ENCODE data around the gene PHF12. TPM values are rescaled to one million over a fixed set of nuclear protein-coding genes. Genes with fewer than 3 reads are reported as not detected.

PHF12 gene
- total and polyA plus RNA-seq, 2 experiments from 2014 or later = 19.7 to 41.0 TPM

- TF ChIP-seq ZNF462 (CRISPR knock-in tag; IDR thresholded peaks at IDR 0.05) (no peak), ZNF331 (CRISPR knock-in tag; IDR thresholded peaks at IDR 0.05; ENCODE audit: low read depth) (no peak), POLR2AphosphoS5 (IDR thresholded peaks at IDR 0.05; ENCODE audit: low read depth) (no peak), JUNB (IDR thresholded peaks at IDR 0.05; ENCODE audit: unreplicated experiment) (no peak), CREB1 (CRISPR knock-in tag; IDR thresholded peaks at IDR 0.05; ENCODE audit: low read depth) (no peak), EZH2phosphoT487 (IDR thresholded peaks at IDR 0.05; ENCODE audit: unreplicated experiment) (no peak)
- TF ChIP-seq, protein P1, sequence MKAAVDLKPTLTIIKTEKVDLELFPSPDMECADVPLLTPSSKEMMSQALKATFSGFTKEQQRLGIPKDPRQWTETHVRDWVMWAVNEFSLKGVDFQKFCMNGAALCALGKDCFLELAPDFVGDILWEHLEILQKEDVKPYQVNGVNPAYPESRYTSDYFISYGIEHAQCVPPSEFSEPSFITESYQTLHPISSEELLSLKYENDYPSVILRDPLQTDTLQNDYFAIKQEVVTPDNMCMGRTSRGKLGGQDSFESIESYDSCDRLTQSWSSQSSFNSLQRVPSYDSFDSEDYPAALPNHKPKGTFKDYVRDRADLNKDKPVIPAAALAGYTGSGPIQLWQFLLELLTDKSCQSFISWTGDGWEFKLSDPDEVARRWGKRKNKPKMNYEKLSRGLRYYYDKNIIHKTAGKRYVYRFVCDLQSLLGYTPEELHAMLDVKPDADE (IDR thresholded peaks at IDR 0.05) = no peak
Measured at GRCh38 chr17:28957992-28958355, 6.7 kb upstream of the PHF12 start (continued).

- 0 out of 2 replicates have a peak, but pooled peaks cover 10% of the 10 kb centered on the region for H3F3A ChIP-seq (replicated peaks; ENCODE audit: low read depth)
- no peaks in the 10 kb centered on the region for H3K36me3 ChIP-seq (ENCODE audit: insufficient read depth)
- ATAC-seq = no peak
- no peak overlapping the region for H2AFZ ChIP-seq
- H3K27me3 ChIP-seq (ENCODE audit: insufficient read depth) = no peaks in the 10 kb centered on the region
- no peaks in the 10 kb centered on the region for H3K36me3 Mint-ChIP-seq (ENCODE audit: low read depth)
- no peak overlapping the region for H3K27ac Mint-ChIP-seq
- DNase-seq (ENCODE audit: low spot score) = no peak
- H3K79me2 ChIP-seq (replicated peaks; ENCODE audit: insufficient read depth) = no peaks in the 10 kb centered on the region
- no peaks in the 10 kb centered on the region for H3K9me2 ChIP-seq (ENCODE audit: insufficient read depth)
- peaks cover 7% of the 10 kb centered on the region; the same call in 1 of the 2 replicates for H3K4me1 ChIP-seq (ENCODE audit: insufficient read depth)
- H3K9me3 Mint-ChIP-seq = no peaks in the 10 kb centered on the region
- H3K4me1 Mint-ChIP-seq = peaks cover 17% of the 10 kb centered on the region
- no peak overlapping the region for H3K27ac ChIP-seq (ENCODE audit: low read depth)
- no peak overlapping the region for H3K4me3 Mint-ChIP-seq
- H3K4me3 ChIP-seq = no peak overlapping the region
- no peaks in the 10 kb centered on the region for H4K20me1 ChIP-seq (replicated peaks; ENCODE audit: insufficient read depth)
- H3K4me2 ChIP-seq = no peak overlapping the region
- H3K27me3 Mint-ChIP-seq (ENCODE audit: insufficient read depth, low read depth, poor library complexity) = peaks cover 4% of the 10 kb centered on the region
- TF ChIP-seq JUNB (IDR thresholded peaks at IDR 0.05; ENCODE audit: unreplicated experiment) (no peak), REST (IDR thresholded peaks at IDR 0.05; ENCODE audit: unreplicated experiment) (no peak), ZNF331 (CRISPR knock-in tag; IDR thresholded peaks at IDR 0.05; ENCODE audit: low read depth) (no peak), EZH2phosphoT487 (IDR thresholded peaks at IDR 0.05; ENCODE audit: unreplicated experiment) (no peak)
Measured at GRCh38 chr17:28957277-28957991, 6.1 kb upstream of the PHF12 start.

All from GM23338 (cell line).